ENCODE measurements around the gene MMP15.

MMP15 gene

DNA sequence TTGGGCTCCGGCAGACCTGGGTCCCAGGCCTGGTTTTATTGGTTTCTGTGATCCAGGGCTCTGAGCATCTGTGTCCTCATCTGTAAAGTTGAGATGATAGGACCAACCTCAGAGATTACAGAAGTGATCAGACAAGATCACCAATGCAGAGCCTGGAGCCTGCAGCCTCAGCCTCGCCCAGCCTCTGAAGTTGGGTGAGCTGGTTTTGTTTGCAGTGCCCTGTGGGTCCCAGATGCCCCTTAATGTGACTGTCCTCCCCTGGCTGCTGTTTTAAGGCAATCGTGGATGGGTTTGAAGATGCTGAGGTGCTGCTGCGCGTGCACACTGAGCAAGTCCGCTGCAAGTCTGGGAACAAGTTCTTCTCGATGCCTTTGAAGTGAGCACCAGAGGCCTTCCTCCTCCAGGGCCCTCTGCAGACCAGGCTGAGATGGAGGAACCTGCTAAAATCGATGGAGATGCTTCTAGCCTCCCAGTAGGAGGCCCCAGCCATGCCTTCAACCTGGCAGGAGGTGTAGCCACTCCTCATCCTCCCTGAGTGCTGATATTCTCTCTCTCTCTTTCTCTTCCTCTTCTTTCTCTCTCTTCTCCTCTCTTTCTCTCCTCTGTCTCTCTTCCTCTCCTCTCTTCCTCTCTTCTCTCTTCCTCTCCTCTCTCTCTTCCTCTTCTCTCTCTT is 5.6 kb upstream of the MMP15 start:
- DNase-seq (ENCODE audit: low spot score), result no peak

DNA sequence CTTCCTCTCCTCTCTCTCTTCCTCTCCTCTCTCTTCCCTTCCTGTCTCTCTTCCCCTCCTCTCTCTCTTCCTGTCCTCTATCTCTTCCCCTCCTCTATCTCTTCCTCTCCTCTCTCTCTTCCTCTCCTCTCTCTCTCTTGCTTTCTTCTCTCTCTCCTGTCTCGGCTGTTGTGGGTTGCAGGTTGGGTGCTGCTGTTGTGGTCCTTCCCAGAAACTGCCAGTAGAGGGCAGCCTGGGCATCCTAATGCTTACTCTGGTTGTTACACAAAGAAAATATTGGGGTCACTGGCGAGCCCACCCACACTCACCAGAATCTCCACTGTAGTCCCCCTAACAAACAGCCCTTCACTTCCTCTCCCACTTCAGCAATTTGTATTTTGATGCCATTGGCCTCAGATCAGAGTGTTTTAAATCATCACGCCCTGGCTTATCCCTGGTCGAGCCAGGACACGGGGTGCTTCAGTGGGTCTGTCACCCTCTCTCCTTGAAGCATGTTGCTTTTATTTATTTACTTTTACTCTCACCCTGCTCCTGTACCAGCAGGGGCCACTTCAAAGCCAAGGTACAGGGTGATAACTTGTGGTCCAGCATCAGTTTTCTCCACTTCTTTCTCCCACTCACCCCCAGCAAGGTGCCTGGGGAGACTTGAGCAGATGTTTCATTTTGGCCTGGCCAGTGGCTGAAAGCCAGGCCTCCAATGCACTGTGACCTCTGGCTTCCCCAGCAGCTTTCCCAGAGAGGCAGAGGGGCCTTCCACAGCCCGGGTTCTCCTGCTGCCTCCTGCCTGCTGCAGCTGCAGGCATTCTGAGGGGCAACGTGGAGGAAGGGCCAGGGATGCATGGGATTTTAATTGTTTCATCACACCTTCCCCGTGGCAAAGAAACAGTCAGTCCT is 4.7 kb upstream of the MMP15 start:
- no peak for DNase-seq (ENCODE audit: low spot score)

DNA sequence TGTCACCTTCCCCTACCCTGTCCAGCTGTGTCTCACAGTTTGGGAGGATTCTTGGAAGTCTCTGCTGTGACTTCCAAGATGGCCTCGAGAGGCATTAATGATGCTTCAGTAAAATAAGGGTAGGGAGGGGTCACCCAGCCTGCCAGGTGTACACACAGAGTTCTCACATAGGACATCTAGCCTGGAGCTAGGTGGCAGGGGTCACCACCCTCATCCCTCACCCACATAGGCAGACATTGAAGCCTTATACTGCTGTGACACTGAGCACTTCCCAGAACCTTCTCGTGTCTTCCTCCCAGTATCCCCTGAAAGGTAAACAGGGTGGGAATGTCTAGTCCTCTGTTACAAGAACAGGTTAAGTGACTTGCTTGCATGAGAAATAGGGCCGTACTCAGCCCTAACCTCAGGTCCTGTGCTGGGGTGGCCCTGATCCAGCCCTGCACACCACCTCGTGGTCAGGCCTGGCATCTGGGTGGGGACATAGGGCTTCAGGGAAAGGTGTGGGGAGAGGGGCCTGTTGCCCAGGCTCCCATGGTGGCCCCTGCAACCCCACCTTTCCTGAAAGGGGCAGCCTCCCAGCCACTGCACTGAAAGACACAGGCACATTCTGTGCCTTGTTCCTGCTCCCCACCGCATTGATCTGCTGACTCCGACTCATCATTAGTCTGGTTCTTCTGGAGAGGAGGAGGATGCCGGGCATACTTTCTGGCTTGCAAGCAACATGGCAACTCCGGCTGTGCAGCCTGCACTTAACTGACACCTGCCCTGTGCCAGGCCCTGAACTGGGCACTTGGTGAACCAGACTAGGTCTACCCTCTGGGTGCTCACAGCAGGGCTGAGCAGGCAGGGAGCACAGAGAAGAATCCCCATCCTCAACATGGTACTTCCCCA is 3.6 kb upstream of the MMP15 start:
- no peak for DNase-seq (ENCODE audit: low spot score)

DNA sequence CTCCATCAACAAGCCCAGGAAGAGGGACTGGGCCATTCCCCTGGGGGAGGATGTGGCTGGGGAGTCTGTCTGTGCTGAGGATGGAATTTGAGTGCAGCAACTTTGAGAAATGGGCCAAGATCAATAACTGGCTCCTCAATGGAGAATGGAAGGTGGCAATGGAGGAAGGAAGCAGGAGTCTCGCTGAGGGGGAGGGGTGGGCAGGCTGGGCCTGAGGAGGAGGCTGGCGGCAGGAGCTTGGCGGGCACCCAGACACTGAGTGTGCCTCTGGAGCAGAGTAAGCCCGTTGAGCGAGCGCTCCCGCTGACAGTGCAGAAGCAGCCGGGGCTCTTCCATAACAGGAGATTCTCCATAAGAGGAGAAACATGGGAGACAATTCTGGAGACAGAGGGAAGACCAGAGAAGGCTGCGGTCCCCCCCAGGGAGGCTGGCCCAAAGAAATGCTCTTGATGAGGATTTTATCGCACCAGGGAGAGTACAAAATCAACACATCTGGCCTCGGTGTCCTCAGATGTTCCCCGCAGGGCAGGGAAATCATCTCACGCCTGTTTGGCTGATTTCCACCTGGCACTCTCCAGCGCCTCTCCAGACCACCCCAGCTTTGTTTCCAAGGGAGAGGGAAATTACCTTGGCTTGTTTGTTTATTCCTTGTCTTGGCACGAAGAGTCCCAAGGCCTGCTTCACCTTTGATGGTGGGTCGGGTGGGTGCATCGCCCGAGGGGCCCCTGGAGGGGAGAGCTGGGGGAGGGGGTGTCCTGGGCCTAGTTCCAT is 2.8 kb upstream of the MMP15 start:
- DNase-seq (ENCODE audit: low spot score), result no peak

DNA sequence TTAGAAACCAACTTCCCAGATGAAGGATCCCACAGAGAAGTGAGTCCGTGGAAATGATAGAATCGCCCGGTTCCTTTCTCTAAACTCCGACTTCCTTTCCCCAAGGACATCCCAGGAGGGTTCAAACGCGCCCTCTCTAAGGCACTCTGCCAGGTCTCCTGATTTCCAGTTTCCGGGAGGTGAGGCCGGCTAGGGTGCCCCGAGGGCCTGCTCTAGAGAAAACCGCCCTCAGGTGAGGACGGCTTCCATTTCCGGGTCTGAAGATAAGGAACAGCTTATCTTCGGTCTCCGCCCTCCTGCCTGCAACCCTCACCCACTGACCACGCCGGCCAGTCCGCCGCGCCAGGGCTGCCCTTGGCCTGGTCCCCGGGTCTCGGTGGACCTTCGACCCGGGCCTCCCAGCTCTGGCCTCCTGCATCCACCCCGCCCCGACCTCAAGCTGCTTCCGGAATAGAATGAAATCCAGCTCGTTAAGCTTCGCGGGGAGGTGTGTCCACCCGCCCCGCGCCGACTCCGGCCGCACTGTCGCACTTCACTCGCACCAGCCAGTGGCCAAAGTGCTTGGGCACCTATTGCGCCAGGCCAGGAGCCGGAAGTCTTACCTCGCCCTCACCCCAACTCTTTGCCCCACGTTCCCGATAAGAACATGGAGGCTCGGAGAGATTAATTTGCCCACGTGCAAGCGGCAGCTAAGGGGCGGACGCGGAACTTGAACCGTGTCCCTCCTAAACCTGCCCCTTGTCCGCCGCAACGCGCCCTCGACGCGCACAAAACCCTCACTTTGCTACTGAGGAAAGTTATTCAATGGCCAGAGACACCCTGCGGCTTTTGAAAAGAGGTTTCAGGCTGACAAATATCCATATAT is 836 bp upstream of the MMP15 start:
- no peak for DNase-seq (ENCODE audit: low spot score)

DNA sequence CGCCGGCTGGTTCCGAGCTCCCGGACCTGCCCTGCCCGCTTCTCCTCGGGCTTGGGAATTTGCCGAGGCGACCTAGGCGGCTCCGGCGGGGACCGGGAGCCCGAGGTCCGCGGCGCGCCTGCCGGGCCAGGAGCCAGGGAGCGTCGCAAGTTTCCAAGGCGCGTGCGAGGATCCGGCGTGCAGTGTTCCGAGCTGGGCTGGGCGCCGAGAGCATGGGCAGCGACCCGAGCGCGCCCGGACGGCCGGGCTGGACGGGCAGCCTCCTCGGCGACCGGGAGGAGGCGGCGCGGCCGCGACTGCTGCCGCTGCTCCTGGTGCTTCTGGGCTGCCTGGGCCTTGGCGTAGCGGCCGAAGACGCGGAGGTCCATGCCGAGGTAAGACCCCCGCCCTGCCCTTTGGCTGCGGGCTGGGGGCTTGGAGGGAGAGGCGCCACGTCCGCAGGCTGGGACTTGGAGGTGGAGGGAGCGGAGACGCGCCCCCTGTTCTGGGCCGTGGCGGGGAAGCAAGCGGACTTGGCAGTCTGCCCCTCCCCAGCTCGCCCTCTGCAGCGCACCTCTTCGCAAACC is 668 bp downstream of the MMP15 start:
- no peak for DNase-seq (ENCODE audit: low spot score)

DNA sequence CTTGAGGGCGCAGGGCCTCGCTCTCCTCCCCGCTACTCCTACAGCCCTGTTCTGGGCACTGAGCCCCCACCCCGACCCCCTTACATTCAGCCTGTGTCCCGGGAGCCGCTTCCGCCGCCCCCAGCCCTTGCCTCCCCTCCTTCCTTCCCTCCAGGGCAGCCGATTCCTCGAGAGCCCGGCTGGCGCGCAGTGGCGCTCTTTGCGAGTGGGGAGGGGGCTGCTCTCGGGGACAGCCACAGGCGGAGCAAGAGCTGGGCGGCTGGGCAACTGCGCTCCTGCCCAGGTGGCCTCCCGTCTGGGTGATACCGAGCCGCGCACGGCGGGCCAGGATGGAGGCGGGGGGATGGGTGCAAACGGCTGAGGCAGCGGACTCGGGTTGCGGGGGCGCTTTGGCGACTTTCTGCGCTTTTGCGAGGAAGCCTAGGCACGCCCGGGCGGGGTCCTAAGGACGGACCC is 1.2 kb downstream of the MMP15 start:
- DNase-seq (ENCODE audit: low spot score), result no peak

DNA sequence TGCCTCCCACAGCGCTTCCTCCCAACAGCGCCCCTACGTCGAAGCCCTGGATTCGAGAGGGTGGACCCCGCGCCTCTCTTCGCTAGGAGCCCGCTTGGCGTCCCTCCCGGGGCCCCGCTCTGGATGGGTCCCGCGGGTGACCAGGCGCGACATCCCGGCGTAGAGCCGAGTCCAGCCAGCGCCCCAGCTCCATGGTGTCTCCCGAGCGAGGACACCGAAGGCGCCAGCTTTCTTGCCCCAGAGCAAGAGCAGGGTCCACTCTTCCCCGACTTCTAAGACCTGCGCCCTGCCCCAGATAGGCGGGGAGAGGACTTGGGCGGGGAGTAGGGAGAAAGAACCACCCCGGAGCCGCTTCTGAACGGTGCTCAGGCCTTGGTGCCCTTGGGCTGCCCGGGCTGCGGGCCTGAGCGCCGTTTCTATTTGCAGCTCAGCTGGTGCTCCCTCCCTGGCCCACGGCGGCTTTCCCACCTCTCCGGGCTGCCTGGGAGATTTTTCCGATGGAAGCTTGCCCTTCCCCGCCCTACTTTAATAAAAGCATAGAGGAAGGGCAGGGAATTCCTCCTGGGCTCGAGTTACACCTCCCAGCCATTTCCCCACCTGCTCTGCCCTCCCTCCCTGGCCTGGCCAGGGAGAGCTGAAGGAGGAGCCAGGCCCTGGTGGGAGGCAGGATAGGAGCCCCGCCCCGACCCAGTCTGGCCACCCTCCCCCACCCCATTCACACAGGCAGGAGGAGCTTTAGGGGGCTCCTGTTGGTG is 1.8 kb downstream of the MMP15 start:
- no peak for DNase-seq (ENCODE audit: low spot score)

DNA sequence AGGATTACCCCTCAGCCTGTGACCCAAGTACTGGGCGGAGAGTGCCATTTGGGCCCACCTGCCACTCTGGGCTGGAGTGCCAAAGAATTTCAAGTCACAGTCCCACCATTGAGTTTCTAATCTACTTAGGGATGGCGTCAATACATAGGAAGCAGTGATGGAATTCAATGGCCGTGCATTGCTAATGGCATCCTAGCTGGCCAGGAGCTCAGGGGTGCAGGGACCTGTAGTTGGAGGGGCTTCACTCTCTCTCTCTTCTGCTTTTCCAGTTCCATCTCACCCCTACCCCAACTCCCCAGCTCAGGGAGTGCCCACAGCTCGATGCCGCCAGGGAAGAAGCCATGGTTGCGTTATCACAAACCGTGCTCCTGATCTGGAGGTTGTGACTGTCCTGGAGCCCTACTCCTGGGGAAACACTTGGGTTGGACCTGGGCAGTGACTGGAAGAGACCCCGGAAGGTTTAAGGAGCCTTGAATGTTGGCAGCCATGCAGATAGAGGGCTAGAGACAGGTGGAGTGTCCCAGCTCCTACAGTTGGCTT is 2.4 kb downstream of the MMP15 start:
- DNase-seq (ENCODE audit: low spot score), result no peak

DNA sequence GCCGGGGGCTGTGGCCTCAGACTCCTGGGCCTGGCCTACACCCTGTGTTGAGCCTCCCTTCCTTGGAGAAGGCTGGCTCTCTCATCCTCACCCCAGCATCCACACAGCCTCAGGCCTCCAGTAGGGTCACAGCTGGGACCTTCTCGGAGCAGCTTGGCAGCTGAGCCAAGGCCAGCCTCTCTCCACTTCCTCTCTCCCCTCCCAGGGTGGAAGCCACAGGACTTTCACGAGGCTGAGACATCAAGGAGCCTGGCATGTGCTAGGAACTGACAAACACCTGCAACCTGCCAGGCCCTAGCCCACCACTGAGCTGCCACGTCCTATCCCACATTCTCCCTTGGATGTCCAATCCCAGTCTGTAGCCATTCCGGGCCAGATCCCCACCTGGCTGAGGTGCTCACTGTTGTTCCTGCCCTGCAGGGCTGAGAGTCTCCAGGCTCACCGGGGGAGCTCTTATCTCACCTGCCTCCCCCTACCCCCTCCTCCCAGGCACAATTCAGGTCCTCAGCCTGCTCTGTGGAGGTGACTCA is 3.1 kb downstream of the MMP15 start:
- DNase-seq (ENCODE audit: low spot score), result no peak

DNA sequence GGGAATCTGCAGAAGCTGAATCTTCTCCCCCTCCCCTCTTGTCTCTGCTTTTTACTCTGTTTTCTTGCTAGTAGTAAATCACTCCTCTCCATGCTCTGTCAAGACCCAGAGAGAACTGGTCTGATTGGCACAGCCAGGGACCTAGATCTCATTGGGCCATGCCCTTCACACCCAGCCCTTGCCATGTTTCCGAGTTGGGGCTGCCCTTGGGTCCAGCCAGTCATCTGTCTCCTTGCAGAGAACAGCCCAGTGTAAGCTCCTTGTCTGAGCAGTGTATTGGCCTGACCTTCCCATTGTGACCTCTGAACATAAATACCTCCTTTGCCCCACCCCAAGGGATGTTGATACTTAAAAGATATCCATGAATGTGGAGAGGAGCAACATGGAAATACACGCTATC is 3.9 kb downstream of the MMP15 start:
- no peak for DNase-seq (ENCODE audit: low spot score)

DNA sequence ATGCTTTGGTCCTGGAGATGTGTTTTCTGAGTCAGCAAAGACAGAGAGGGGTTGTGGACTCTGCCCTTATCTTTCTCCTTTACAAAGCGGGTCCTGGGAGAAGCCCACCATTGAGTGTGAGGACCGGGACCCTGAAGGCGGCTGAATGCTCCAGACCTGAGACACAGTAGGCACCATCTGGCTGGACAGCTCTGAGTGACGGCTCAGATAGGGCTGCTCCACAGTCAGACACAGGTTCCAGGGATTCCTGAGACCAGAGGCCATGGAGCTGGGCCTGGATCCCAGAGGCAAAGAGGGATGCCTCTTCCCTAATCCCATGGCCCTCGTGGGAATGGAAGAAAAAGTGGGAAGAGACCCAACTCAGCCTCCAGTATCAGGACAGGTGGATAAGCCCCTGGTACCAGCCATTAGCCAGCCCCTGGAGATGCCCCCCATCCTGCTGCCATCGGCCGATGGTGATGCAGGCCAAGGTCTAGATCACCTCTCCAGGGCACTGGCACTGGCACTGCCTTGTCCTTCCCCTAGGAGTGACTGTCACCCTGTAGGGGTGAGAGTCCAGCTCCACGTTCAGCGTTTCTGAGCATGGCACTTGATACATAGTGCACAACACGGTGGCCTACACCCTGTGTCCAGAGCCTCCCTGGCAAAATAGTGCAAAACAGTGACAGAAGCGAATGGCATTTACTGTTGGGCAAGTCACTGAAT is 4.7 kb downstream of the MMP15 start:
- DNase-seq (ENCODE audit: low spot score), result no peak

DNA sequence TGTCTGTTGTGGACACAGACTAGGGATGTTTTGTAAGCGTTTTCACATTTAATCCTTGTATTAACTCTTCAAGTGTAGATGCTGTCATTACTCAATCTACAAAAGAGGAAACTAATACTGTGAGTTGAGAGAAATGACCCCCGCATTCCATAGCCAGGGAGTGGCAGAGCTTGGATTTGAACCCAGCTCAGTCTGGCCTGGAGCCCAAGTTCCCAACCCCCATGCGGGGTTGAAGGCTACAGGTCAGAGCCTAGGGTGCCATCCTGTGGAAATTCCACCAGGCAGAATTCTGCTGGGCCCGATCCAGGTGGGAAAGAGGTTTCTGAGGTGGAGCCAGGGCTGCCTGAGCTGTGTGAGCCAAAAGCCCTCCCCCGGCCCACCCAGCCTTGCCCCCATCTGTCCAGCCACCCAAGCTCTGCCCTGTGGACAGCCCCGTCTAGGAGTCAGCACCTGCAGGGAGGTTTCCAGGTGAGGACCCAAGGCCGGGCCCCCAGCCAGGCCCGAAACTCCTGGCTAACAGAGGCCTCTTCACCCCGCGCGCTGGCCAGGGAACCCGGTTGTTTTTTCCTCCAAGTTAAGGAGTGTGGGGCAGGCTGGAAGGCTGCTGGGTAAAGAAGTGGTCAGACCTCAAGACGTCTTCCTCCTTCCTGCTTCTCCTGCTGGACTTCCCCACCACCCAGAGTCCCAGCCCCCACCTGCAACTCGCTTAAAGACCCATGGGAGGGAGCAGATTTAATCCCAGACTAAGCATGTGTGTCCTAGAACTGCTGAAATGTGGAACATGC is 5.7 kb downstream of the MMP15 start:
- DNase-seq (ENCODE audit: low spot score), result no peak

DNA sequence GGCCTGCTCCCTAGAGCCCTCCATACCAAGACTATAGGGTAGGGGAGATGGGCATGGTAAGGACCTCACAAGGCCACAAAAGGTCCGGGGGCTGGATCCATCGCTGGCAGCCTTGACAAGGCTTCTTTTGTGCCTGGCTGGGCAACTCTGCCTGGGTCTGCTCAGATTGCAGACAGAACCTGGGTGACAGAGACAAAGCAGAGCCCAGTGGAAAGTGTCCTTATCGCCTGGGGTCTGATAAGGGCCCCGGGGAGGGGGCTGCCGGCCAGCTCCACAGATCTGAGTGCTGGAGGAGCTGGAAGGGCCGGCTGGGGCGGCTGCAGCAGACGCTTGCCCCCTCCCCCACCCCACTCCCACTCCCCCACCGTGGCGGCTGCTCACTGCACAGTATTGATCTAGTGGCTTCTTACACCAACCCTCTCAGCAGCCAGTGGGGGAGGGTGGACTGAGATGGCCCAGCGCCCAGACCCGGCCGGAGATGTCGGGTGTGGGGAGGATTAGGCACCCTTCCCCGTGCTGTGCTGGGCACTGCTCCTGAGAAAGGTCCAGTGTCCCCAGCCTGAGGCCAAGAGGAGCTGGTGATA is 7.2 kb downstream of the MMP15 start:
- DNase-seq (ENCODE audit: low spot score), result no peak

DNA sequence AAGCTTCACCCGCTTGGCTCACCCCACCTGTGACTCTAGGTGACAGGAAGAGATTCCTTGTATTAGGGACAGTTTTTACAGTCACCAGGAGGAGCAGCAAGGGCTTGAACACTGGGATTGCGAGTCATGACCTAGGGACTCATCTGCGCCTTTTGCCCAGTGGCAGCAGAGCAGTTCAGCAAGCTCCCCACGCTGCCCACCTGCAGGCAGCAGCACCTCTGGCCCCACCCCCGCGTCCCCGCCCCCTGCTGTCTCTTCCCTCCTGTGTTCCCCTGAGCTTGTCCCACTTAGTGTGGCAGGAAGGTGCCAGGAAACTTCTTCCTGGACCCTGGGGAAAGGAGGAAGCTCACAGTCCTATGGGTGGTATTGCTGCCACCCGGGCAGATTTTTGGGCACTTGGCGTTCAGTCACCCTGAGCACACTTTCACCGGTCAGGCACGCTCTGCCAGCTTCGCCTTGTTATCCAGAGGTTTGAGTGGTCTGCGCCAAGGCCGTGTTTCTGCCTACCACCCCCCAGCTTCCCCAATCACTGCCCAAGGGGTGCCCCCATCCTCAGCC is 8.7 kb downstream of the MMP15 start:
- no peak for DNase-seq (ENCODE audit: low spot score)

DNA sequence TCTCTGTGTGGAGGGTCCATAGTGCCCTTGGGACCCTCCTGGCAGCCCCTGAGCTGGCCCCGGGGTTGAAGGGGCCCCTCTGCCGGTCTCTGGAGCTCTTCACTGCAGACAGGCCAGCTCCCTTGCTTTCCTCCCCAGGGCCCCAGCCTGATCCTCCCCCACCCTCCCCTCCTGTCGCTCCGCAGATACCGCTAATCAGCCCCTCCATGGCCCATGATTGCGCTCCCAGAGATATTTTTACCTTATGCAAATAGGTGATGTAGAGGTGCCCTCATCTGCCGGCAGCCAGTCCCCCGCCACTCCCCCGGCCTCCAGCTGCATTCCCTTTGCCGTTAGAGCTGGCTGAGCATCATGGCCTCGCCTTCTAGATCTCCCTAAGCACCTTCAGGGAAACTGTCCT is 9.2 kb downstream of the MMP15 start:
- no peak for DNase-seq (ENCODE audit: low spot score)
